Upper lobe of right lung (tissue), 1 donor: Measurements from ENCODE around the gene PPM1B. TPM values are rescaled to one million over a fixed set of nuclear protein-coding genes. Genes with fewer than 3 reads are reported as not detected.

Experiments used
- ATAC-seq: fragments of 200-7000 bp; cut with Tn5 transposase; one replicate; pipeline ENCODE4 v1.9.1; 2020; ENCODE audit warnings: mild to moderate bottlenecking, moderate library complexity
- DNase-seq: peaks from one replicate; pipeline ENCODE4 v3.0.0-alpha.2; 2020
- H3K27ac ChIP-seq: fragments of 200-600 bp; one replicate; pipeline ENCODE4 v1.8.0; 2022
- H3K27me3 ChIP-seq: fragments of 200-600 bp; one replicate; pipeline ENCODE4 v1.8.0; 2022; ENCODE audit warnings: mild to moderate bottlenecking
- H3K36me3 ChIP-seq: fragments of 200-600 bp; one replicate; pipeline ENCODE4 v1.8.0; 2022
- H3K4me1 ChIP-seq: fragments of 200-600 bp; one replicate; pipeline ENCODE4 v1.8.0; 2022
- H3K4me3 ChIP-seq: fragments of 200-600 bp; one replicate; pipeline ENCODE4 v1.8.0; 2022; ENCODE audit warnings: mild to moderate bottlenecking
- H3K9me3 ChIP-seq: fragments of 200-600 bp; one replicate; pipeline ENCODE4 v1.8.0; 2022
- CTCF ChIP-seq: fragments of 200-600 bp; IDR thresholded peaks from one replicate; pipeline ENCODE4 v1.8.0; 2022; ENCODE audit warnings: antibody characterized with exemption
- intact Hi-C: fragments of 100-400 bp; cut with DNase I; formaldehyde crosslinking; loops from one replicate; pipeline ENCODE4 v1.11.0; 2022
- total RNA-seq: library from RNA; stranded (reverse); fragmentation: NEBNext Ultra II Directional; extraction: Animal tissue kit (Norgen Biotek cat#: 25700); gene quantifications from one replicate; pipeline ENCODE4 v1.2.1, GENCODE V29; 2021
- donor health status: DM: no; HTN: yes; CAD: no; lungs with severe emphysema.

Gene PPM1B
- total RNA-seq, 1 donor from 2014 or later, result 45.8 TPM

- TF ChIP-seq CTCF, result no peak
- H3K4me3 ChIP-seq, result no peak overlapping the region
- H3K4me1 ChIP-seq, result no peaks in the 10 kb centered on the region
- DNase-seq (no peak), ATAC-seq (no peak)
- no peak overlapping the region for H3K27ac ChIP-seq
- H3K36me3 ChIP-seq, result no peaks in the 10 kb centered on the region
- intact Hi-C loops, result no loop called here
- no peaks in the 10 kb centered on the region for H3K27me3 ChIP-seq
- no peaks in the 10 kb centered on the region for H3K9me3 ChIP-seq
Observed at GRCh38 chr2:44143701-44144100, 25.0 kb upstream of the PPM1B start.

- intact Hi-C loops, result no loop called here
- DNase-seq (no peak), ATAC-seq (no peak)
- H3K36me3 ChIP-seq, result no peaks in the 10 kb centered on the region
- no peak overlapping the region for H3K4me3 ChIP-seq
- no peaks in the 10 kb centered on the region for H3K9me3 ChIP-seq
- H3K27ac ChIP-seq, result no peak overlapping the region
- no peak for TF ChIP-seq CTCF
- no peaks in the 10 kb centered on the region for H3K4me1 ChIP-seq
- H3K27me3 ChIP-seq, result no peaks in the 10 kb centered on the region
Observed at GRCh38 chr2:44148999-44149398, 19.7 kb upstream of the PPM1B start.

GRCh38 chr2:44150473-44150872 lies 18.2 kb upstream of the PPM1B start:
- no peak for TF ChIP-seq CTCF
- H3K27me3 ChIP-seq, result no peaks in the 10 kb centered on the region
- intact Hi-C loops, result no loop called here
- no peak for ATAC-seq
- H3K4me3 ChIP-seq, result no peak overlapping the region
- no peak overlapping the region for H3K27ac ChIP-seq
- H3K36me3 ChIP-seq, result no peaks in the 10 kb centered on the region
- H3K4me1 ChIP-seq, result no peaks in the 10 kb centered on the region
- DNase-seq, result no peak
- no peaks in the 10 kb centered on the region for H3K9me3 ChIP-seq

GRCh38 chr2:44152865-44153669 lies 15.6 kb upstream of the PPM1B start:
- no peaks in the 10 kb centered on the region for H3K4me1 ChIP-seq
- DNase-seq (no peak), ATAC-seq (no peak)
- H3K4me3 ChIP-seq, result no peak overlapping the region
- no peaks in the 10 kb centered on the region for H3K36me3 ChIP-seq
- TF ChIP-seq CTCF, result no peak
- intact Hi-C loops, result no loop called here
- no peaks in the 10 kb centered on the region for H3K9me3 ChIP-seq
- H3K27ac ChIP-seq, result no peak overlapping the region
- no peaks in the 10 kb centered on the region for H3K27me3 ChIP-seq

GRCh38 chr2:44155666-44156446 lies 12.8 kb upstream of the PPM1B start:
- H3K4me1 ChIP-seq, result no peaks in the 10 kb centered on the region
- no peaks in the 10 kb centered on the region for H3K9me3 ChIP-seq
- DNase-seq (no peak), ATAC-seq (no peak)
- intact Hi-C loops, result no loop called here
- H3K27me3 ChIP-seq, result no peaks in the 10 kb centered on the region
- no peak overlapping the region for H3K27ac ChIP-seq
- no peak for TF ChIP-seq CTCF
- H3K36me3 ChIP-seq, result no peaks in the 10 kb centered on the region
- no peak overlapping the region for H3K4me3 ChIP-seq
